ENCODE data around the gene BBS7. TPM values are rescaled to one million over a fixed set of nuclear protein-coding genes. Genes with fewer than 3 reads are reported as not detected.

The BBS7 gene
- total and polyA plus RNA-seq, 3 donors from 2014 or later: 16.7 to 23.4 (median 18.3) TPM

GRCh38 chr4:121877041-121877773 lies 6.9 kb upstream of the BBS7 start:
- Histone ChIP-seq H3K27ac (no peak overlapping the region), H3K4me1 (no peaks in the 10 kb centered on the region)
- WGBS, 2 donors: 66 to 73% methylated on average over 4 of the region's 4 CpGs

GRCh38 chr4:121876070-121876469 lies 5.8 kb upstream of the BBS7 start:
- intact Hi-C loops (cut with DNase I; ENCODE audit: low total_unique reads): no loop called here

More at GRCh38 chr4:121877041-121877773, 6.9 kb upstream of the BBS7 start:
- DNase-seq: no peak
- H3K4me3 ChIP-seq: no peak overlapping the region
- no peaks in the 10 kb centered on the region for H3K27me3 ChIP-seq
- intact Hi-C loops (cut with DNase I; ENCODE audit: low total_unique reads): no loop called here
- no peaks in the 10 kb centered on the region for H3K36me3 ChIP-seq (ENCODE audit: low read depth, missing control alignments)
- no peak for TF ChIP-seq POLR2A (IDR thresholded peaks at IDR 0.05)
- TF ChIP-seq CTCF (IDR thresholded peaks at IDR 0.05): no peak
- H3K9me3 ChIP-seq: no peaks in the 10 kb centered on the region

GRCh38 chr4:121875652-121876051 lies 5.4 kb upstream of the BBS7 start:
- H3K27me3 ChIP-seq: no peaks in the 10 kb centered on the region
- intact Hi-C loops (cut with DNase I; ENCODE audit: low total_unique reads): no loop called here
- H3K27ac ChIP-seq: no peak overlapping the region
- DNase-seq: no peak
- H3K4me3 ChIP-seq: no peak overlapping the region
- TF ChIP-seq CTCF (IDR thresholded peaks at IDR 0.05): no peak
- no peak for TF ChIP-seq POLR2A (IDR thresholded peaks at IDR 0.05)
- WGBS, 2 donors: 77 to 92% methylated on average over 2 of the region's 2 CpGs
- H3K9me3 ChIP-seq: no peaks in the 10 kb centered on the region
- H3K4me1 ChIP-seq: no peaks in the 10 kb centered on the region
- no peaks in the 10 kb centered on the region for H3K36me3 ChIP-seq (ENCODE audit: low read depth, missing control alignments)

More at GRCh38 chr4:121876070-121876469, 5.8 kb upstream of the BBS7 start:
- TF ChIP-seq CTCF (IDR thresholded peaks at IDR 0.05) (no peak), POLR2A (IDR thresholded peaks at IDR 0.05) (no peak)
- H3K27me3 ChIP-seq: no peaks in the 10 kb centered on the region
- 90 to 95% methylated on average over 6 of the region's 6 CpGs for WGBS, 2 donors
- H3K36me3 ChIP-seq (ENCODE audit: low read depth, missing control alignments): no peaks in the 10 kb centered on the region
- H3K27ac ChIP-seq: no peak overlapping the region
- DNase-seq: no peak
- H3K4me3 ChIP-seq: no peak overlapping the region
- H3K9me3 ChIP-seq: no peaks in the 10 kb centered on the region
- H3K4me1 ChIP-seq: no peaks in the 10 kb centered on the region

GRCh38 chr4:121873604-121874003 lies 3.3 kb upstream of the BBS7 start:
- TF ChIP-seq POLR2A (IDR thresholded peaks at IDR 0.05): no peak
- no peak for TF ChIP-seq CTCF (IDR thresholded peaks at IDR 0.05)
- WGBS, 2 donors: 52 to 61% methylated on average over 3 of the region's 3 CpGs

GRCh38 chr4:121863799-121864198 lies 6.5 kb downstream of the BBS7 start:
- H3K27me3 ChIP-seq: no peaks in the 10 kb centered on the region
- intact Hi-C loops (cut with DNase I; ENCODE audit: low total_unique reads): no loop called here
- 79 to 87% methylated on average over 7 of the region's 7 CpGs for WGBS, 2 donors
- no peaks in the 10 kb centered on the region for H3K9me3 ChIP-seq
- TF ChIP-seq POLR2A (IDR thresholded peaks at IDR 0.05): no peak
- no peak for TF ChIP-seq CTCF (IDR thresholded peaks at IDR 0.05)
- no peak overlapping the region for H3K27ac ChIP-seq
- H3K4me1 ChIP-seq: no peaks in the 10 kb centered on the region
- no peak for DNase-seq
- no peaks in the 10 kb centered on the region for H3K36me3 ChIP-seq (ENCODE audit: low read depth, missing control alignments)
- no peak overlapping the region for H3K4me3 ChIP-seq

More at GRCh38 chr4:121873604-121874003, 3.3 kb upstream of the BBS7 start:
- intact Hi-C loops (cut with DNase I; ENCODE audit: low total_unique reads): no loop called here
- Histone ChIP-seq H3K4me3 (no peak overlapping the region), H3K36me3 (ENCODE audit: low read depth, missing control alignments) (no peaks in the 10 kb centered on the region), H3K4me1 (no peaks in the 10 kb centered on the region), H3K27me3 (no peaks in the 10 kb centered on the region), H3K27ac (no peak overlapping the region), H3K9me3 (no peaks in the 10 kb centered on the region)
- no peak for DNase-seq

Measured in testis (tissue), 3 donors.